Large intestine (tissue), 3 donors: ENCODE data around the gene ATP11A. TPM values are rescaled to one million over a fixed set of nuclear protein-coding genes. Genes with fewer than 3 reads are reported as not detected.
A peak's percentile ranks its signal among the peaks of the same experiment; 100 is the strongest.
"Not testable (repeated sequence)": the region's sequence is repeated elsewhere in the genome, so short reads cannot be mapped to it uniquely, and the experiment has no call there.

Source experiments
- DNase-seq, 2 donors: peaks; one replicate each; pipeline versions ENCODE4 v3.0.0 to v3.0.0-alpha.2; 2013
- H3K27ac ChIP-seq: one replicate; pipeline ENCODE4 v1.5.1; 2013; ENCODE audit warnings: low read length
- H3K27me3 ChIP-seq: 2 replicates; pipeline ENCODE4 v1.6.1; 2013; ENCODE audit warnings: low read length; ENCODE audit not compliant: control insufficient read depth, insufficient read depth
- H3K36me3 ChIP-seq: 2 replicates; pipeline ENCODE4 v1.6.1; 2013; ENCODE audit warnings: low read length; ENCODE audit not compliant: control insufficient read depth, insufficient read depth
- H3K4me1 ChIP-seq: one replicate; pipeline ENCODE4 v1.6.1; 2013; ENCODE audit warnings: low read length; ENCODE audit not compliant: control insufficient read depth, insufficient read depth
- H3K4me3 ChIP-seq: one replicate; pipeline ENCODE4 v1.5.1; 2013; ENCODE audit warnings: low read length
- H3K9me3 ChIP-seq: one replicate; pipeline ENCODE4 v1.6.1; 2013; ENCODE audit warnings: mild to moderate bottlenecking, low read depth, low read length, moderate library complexity; ENCODE audit not compliant: control insufficient read depth
- WGBS: methylation state at CpG from one replicate; pipeline ENCODE4 v1.1.5; 2013; ENCODE audit warnings: low lambda C conversion rate; ENCODE audit not compliant: insufficient coverage; 5-methylcytosine and 5-hydroxymethylcytosine counted together
- polyA plus RNA-seq: library from polyadenylated mRNA; unstranded; fragments of 120-200 nt; gene quantifications from one replicate; pipeline ENCODE4 v1.2.1, GENCODE V29; 2013

ATP11A gene
- polyA plus RNA-seq, 1 donor, result 95.6 TPM

GRCh38 chr13:112680741-112681360 is 9.0 kb upstream of the ATP11A start:
- WGBS, result 80% methylated on average over 1 of the region's 17 CpGs
- H3K27ac ChIP-seq, result no peak overlapping the region
- H3K4me3 ChIP-seq, result no peak overlapping the region
- no peak for DNase-seq
- no peaks in the 10 kb centered on the region for H3K36me3 ChIP-seq
- peaks cover 13% of the 10 kb centered on the region for H3K9me3 ChIP-seq
- H3K27me3 ChIP-seq, result no peaks in the 10 kb centered on the region
- peaks cover 10% of the 10 kb centered on the region for H3K4me1 ChIP-seq

GRCh38 chr13:112683581-112683980 is 6.3 kb upstream of the ATP11A start:
- H3K4me1 ChIP-seq, result peaks cover 32% of the 10 kb centered on the region
- no peak overlapping the region for H3K27ac ChIP-seq
- no peaks in the 10 kb centered on the region for H3K27me3 ChIP-seq
- no peak overlapping the region for H3K4me3 ChIP-seq
- DNase-seq, result no peak
- no peaks in the 10 kb centered on the region for H3K36me3 ChIP-seq
- 100% methylated on average over 2 of the region's 10 CpGs for WGBS
- H3K9me3 ChIP-seq, result peaks cover 9% of the 10 kb centered on the region

GRCh38 chr13:112684071-112684845 is 5.6 kb upstream of the ATP11A start:
- no peaks in the 10 kb centered on the region for H3K27me3 ChIP-seq
- H3K4me3 ChIP-seq, result no peak overlapping the region
- H3K9me3 ChIP-seq, result peaks cover 4% of the 10 kb centered on the region
- no CpG with 5 or more reads among the region's 18 CpGs for whole genome bisulfite sequencing
- no peaks in the 10 kb centered on the region for H3K36me3 ChIP-seq
- H3K27ac ChIP-seq, result no peak overlapping the region
- no peak for DNase-seq
- peaks cover 39% of the 10 kb centered on the region for H3K4me1 ChIP-seq

- WGBS, result 41% methylated on average over 3 of the region's 9 CpGs
- H3K9me3 ChIP-seq, H3K36me3 ChIP-seq, H3K27me3 ChIP-seq, H3K4me3 ChIP-seq: not testable (repeated sequence)
- peaks cover 39% of the 10 kb centered on the region for H3K4me1 ChIP-seq
- peak overlapping the region; percentile 91 for H3K27ac ChIP-seq
- DNase-seq, result peak; percentile 83 to 94
Observed at GRCh38 chr13:112685189-112685805, 4.5 kb upstream of the ATP11A start.

GRCh38 chr13:112685896-112686295 is 3.9 kb upstream of the ATP11A start:
- no peak overlapping the region for H3K4me3 ChIP-seq
- no peaks in the 10 kb centered on the region for H3K27me3 ChIP-seq
- H3K27ac ChIP-seq, result peak overlapping the region; percentile 91
- DNase-seq, result peak; percentile 88 to 92
- H3K36me3 ChIP-seq, result no peaks in the 10 kb centered on the region
- peaks cover 39% of the 10 kb centered on the region for H3K4me1 ChIP-seq
- WGBS, result no CpG with 5 or more reads among the region's 4 CpGs
- no peaks in the 10 kb centered on the region for H3K9me3 ChIP-seq

GRCh38 chr13:112686364-112686763 is 3.5 kb upstream of the ATP11A start:
- no peak overlapping the region for H3K4me3 ChIP-seq
- no CpG with 5 or more reads among the region's 7 CpGs for WGBS
- no peaks in the 10 kb centered on the region for H3K27me3 ChIP-seq
- no peaks in the 10 kb centered on the region for H3K9me3 ChIP-seq
- DNase-seq, result no peak
- no peaks in the 10 kb centered on the region for H3K36me3 ChIP-seq
- H3K27ac ChIP-seq, result peak overlapping the region; percentile 91
- peaks cover 39% of the 10 kb centered on the region for H3K4me1 ChIP-seq

- 100% methylated on average over 1 of the region's 9 CpGs for WGBS
- H3K27ac ChIP-seq, result peak overlapping the region; percentile 91
- no peaks in the 10 kb centered on the region for H3K36me3 ChIP-seq
- H3K27me3 ChIP-seq, result no peaks in the 10 kb centered on the region
- no peak overlapping the region for H3K4me3 ChIP-seq
- H3K4me1 ChIP-seq, result peaks cover 39% of the 10 kb centered on the region
- no peak for DNase-seq
- no peaks in the 10 kb centered on the region for H3K9me3 ChIP-seq
Observed at GRCh38 chr13:112686987-112687386, 2.9 kb upstream of the ATP11A start.

GRCh38 chr13:112687836-112688559 is 1.8 kb upstream of the ATP11A start:
- DNase-seq, result no peak
- no peak overlapping the region for H3K4me3 ChIP-seq
- no peaks in the 10 kb centered on the region for H3K27me3 ChIP-seq
- peak overlapping the region; percentile 93 for H3K27ac ChIP-seq
- peaks cover 48% of the 10 kb centered on the region for H3K4me1 ChIP-seq
- WGBS, result no CpG with 5 or more reads among the region's 10 CpGs
- no peaks in the 10 kb centered on the region for H3K36me3 ChIP-seq
- H3K9me3 ChIP-seq, result no peaks in the 10 kb centered on the region

- H3K36me3 ChIP-seq, result no peaks in the 10 kb centered on the region
- no peaks in the 10 kb centered on the region for H3K9me3 ChIP-seq
- peak overlapping the region; percentile 93 for H3K27ac ChIP-seq
- WGBS, result 78% methylated on average over 3 of the region's 15 CpGs
- peaks cover 53% of the 10 kb centered on the region for H3K4me1 ChIP-seq
- peak overlapping the region; percentile 69 for H3K4me3 ChIP-seq
- peak in 1 of 2 donors; percentile 78 for DNase-seq
- H3K27me3 ChIP-seq, result no peaks in the 10 kb centered on the region
Observed at GRCh38 chr13:112688560-112689302, 1.1 kb upstream of the ATP11A start.
